GM10266 (cell line): Measurements from ENCODE around the gene PVALEF.
A peak's percentile ranks its signal among the peaks of the same experiment; 100 is the strongest.

Source experiments
- DNase-seq: peaks from one replicate; pipeline ENCODE4 v3.0.0; 2012; ENCODE audit errors: extremely low spot score
- TF ChIP-seq, protein P1 (sequence below): IDR thresholded peaks from 2 replicates; pipeline ENCODE4 v1.5.1; 2012; ENCODE audit warnings: mild to moderate bottlenecking, low read depth; ENCODE audit not compliant: control insufficient read depth, insufficient read depth; ENCODE audit errors: missing control alignments

Gene PVALEF

DNA sequence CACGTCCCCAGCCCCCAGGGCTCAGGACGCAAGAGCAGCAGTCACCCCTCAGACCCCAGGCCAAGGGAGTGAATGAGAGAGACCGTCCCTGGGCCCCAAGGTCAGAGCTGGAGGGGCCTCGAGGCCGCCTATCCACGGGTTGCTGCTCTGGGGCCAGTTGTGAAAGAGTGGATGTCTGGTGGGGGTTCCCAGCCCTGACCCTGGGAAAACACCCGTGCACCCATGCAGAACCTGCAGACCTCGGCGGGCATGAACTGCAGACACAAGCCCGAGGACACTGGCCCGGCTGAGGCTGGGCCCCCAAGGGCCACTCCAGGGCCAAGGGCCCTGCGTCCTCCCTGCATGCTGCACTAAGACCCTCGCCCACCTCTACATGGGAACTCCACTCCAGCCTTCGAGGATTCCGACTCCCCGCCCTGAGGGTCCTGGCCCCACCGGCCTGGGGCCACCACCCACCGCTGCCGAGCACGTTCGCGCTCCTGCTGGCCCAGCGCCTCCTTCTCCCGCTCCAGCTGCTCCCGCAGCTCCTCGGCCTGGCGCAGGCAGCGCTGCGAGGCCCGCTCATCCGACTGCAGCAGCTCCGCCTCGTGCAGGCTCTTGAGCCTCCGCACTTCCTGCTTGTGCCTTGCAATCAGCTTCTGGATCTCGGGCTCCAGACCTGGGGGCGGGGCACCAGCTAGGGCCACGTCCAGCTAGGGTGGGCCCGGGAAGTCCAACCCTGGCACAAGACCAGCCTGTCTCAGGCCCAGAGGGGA lies 28.3 kb downstream of the PVALEF start:
- TF ChIP-seq, protein P1, sequence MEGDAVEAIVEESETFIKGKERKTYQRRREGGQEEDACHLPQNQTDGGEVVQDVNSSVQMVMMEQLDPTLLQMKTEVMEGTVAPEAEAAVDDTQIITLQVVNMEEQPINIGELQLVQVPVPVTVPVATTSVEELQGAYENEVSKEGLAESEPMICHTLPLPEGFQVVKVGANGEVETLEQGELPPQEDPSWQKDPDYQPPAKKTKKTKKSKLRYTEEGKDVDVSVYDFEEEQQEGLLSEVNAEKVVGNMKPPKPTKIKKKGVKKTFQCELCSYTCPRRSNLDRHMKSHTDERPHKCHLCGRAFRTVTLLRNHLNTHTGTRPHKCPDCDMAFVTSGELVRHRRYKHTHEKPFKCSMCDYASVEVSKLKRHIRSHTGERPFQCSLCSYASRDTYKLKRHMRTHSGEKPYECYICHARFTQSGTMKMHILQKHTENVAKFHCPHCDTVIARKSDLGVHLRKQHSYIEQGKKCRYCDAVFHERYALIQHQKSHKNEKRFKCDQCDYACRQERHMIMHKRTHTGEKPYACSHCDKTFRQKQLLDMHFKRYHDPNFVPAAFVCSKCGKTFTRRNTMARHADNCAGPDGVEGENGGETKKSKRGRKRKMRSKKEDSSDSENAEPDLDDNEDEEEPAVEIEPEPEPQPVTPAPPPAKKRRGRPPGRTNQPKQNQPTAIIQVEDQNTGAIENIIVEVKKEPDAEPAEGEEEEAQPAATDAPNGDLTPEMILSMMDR: no peak
- peak; percentile 77 for DNase-seq

DNA sequence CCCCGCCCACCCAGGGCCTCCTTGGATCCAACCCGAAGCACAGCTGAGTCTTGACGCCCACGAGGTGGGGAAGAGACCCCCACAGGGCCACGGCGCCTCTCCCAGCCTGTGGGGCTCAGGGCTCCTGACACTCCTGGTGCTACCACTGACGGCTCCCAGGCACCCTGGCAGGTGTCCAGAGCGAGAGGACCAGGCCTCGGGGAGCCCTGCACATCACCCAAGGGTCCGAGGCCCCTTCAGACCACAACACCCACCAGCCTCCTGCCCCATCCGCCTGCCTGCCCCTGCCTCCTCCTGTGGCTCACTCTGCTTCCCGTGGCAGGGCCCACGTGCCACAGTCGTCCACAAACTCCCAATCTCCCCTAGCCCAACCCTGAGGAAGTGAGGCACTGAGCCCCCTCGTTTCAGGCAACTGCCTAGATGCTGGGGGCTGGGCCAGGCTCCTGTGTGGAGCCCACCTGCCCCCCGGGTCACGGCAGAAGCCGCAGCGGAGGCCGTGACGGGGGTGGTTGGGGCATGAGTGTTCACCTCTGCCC lies 29.0 kb downstream of the PVALEF start:
- no peak for DNase-seq
- TF ChIP-seq, protein P1: no peak

DNA sequence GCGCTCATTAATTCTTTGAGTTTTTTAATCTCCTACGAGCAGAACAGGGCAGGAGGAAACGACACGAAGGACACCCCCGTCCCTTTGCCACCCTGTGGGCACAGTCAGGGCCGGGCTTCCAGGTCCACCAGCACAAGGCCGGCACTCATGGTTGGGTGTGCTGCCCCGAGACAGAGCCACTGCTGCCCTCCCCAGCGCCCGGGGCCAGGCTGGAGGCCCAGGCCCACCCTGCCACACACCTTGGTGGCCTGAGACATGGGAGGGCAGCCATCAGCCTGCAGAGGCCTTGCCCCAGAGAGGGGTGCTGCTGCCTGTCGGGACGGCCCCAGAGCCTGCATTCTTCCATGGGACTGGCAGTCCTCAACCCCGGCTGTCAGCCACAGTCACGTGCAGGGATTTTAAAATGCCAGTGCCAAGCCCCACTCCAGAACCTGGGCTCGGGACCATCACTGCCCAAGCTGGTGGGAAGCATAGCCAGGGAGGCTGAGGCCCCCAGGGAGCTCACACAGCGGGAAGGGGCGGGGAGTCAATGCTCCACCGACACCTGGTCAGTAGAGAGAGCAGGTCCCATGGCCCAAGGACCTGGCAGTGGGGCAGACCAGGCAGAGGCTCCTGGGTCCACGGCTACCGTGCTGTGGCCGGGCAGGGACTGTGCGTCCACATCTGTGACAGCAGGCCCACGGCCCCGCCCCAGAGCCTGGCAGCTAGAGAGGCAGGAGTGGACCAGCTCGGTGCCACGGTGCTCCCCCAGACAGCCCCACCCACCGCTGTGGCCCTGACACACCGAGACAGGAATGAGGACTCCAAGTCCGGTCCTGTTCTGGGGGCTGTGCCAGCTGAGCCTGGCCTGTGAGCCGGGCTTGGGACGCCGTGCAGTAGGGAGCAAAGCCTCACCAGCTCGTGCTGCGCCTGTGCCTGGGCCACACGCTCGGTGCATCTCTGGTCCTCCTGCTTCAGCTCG lies 29.9 kb downstream of the PVALEF start:
- TF ChIP-seq, protein P1: no peak
- no peak for DNase-seq

DNA sequence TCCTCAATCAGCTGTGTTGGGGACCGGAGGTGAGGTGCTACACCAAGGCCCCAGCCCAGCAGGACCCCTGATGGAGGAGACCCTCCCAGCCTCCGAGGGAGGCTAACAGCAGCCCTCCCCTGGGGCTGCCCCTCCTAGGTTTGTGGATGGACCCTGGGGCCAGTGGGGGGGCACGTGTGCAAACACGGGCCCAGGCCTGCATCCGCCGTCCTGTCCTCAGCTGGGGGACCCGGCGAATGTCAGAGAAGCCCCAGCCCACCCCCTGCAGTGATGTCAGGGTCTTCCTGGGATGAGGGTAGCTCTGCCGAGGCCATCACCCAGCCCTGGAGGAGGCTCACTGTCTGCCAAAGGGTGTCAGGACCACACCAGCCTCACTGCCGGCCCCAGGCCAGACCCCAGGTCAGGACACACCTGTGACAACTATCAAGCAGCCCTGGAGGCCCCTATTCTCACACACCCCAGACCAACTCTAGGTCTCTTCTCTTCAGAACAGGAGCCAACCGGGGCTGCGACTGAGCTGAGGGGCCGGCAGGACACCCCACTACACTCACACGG lies 30.7 kb downstream of the PVALEF start:
- TF ChIP-seq, protein P1: no peak
- DNase-seq: no peak

DNA sequence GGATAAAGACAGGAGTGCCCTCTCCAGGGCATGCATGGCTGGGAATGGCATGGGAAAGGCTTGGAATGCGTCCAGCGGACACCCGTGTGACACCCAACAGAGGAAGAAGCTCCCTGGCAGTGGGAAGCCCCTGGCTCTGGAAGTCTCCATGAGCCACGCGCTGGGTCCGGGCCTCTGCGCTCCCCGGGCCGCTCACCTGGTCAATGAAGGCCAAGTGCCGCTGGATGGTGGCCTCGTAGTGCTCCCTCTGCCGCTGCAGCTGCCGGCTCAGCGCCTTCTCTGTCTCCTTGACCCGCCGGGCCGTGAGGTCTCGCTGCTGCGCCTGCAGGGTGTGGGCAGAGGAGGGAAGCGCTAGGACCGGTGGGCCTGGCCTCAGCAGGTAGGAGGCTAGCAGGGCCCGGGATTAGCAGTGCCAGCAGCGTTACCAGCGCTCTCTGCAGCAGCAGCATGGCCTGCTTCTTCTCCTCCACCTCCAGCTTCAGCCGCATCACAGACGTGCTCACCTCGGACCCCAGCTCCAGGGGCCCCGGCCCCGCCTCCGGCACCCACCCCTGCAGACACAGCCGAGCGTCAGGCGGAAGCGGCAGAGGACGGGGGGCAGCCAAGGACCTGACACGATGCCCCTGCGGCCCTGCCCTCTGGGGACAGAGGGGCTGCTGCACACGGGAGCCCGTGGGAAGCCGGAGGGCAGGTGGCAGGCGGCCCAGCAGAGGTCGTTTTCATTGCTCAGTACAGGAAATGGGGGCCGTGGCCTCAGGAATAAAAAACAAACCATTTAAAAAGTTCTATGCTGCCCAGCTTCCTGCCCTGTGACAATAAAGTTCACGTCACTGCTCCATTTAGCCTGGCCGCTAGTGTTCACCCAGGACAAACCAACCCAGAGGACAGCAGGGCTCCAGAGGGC lies 31.4 kb downstream of the PVALEF start:
- no peak for DNase-seq
- TF ChIP-seq, protein P1: no peak

DNA sequence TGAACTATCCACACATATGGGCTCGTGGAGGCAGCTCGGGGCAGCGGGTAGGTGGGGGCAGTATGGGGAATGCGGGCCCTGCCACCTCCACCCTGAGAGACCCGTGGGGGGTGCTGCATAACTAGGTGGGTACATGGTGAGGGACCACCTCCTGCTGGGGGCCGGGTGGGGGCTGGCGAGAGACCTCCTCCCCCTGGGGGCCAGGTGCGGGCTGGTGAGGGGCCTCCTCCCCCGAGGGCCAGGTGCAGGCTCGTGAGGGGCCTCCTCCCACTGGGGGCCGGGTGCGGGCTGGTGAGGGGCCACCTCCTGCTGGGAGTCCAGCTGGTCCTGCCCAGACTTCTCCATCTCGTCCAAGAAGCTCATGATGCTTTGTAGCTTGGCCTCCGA lies 32.1 kb downstream of the PVALEF start:
- TF ChIP-seq, protein P1: no peak
- DNase-seq: no peak
